ENCODE data around the gene ZNF202. TPM values are rescaled to one million over a fixed set of nuclear protein-coding genes. Genes with fewer than 3 reads are reported as not detected.

The ZNF202 gene
- total RNA-seq, 1 experiment from 2014 or later = 21.2 TPM

Other genes starting within 250 kb of the ZNF202 start
- gene SCN3B, start 87.0 kb downstream of the ZNF202 start, total RNA-seq (2014; rRNA removed; shearing (Covaris generic); ENCODE audit: low replicate concordance) = not detected in 2 replicates
- not detected in 2 replicates for gene OR6X1, start 12.9 kb upstream of the ZNF202 start, total RNA-seq (2014; rRNA removed; shearing (Covaris generic); ENCODE audit: low replicate concordance)
- not detected in 2 replicates for gene OR6M1, start 64.7 kb upstream of the ZNF202 start, total RNA-seq (2014; rRNA removed; shearing (Covaris generic); ENCODE audit: low replicate concordance)
- not detected in 2 replicates for gene TMEM225, start 144.0 kb upstream of the ZNF202 start, total RNA-seq (2014; rRNA removed; shearing (Covaris generic); ENCODE audit: low replicate concordance)
- not detected in 2 replicates for gene OR8D4, start 160.5 kb upstream of the ZNF202 start, total RNA-seq (2014; rRNA removed; shearing (Covaris generic); ENCODE audit: low replicate concordance)
- gene OR4D5, start 198.0 kb upstream of the ZNF202 start, total RNA-seq (2014; rRNA removed; shearing (Covaris generic); ENCODE audit: low replicate concordance) = not detected in 2 replicates
- not detected in 2 replicates for gene OR6T1, start 202.2 kb upstream of the ZNF202 start, total RNA-seq (2014; rRNA removed; shearing (Covaris generic); ENCODE audit: low replicate concordance)
- not detected in 2 replicates for gene OR10S1, start 236.1 kb upstream of the ZNF202 start, total RNA-seq (2014; rRNA removed; shearing (Covaris generic); ENCODE audit: low replicate concordance)